Endothelial cell of umbilical vein (primary cell): ENCODE data around the gene SNRPA. TPM values are rescaled to one million over a fixed set of nuclear protein-coding genes. Genes with fewer than 3 reads are reported as not detected.
"Not testable (repeated sequence)": the region's sequence is repeated elsewhere in the genome, so short reads cannot be mapped to it uniquely, and the experiment has no call there.

ENCODE experiments used
- BruUV-seq: library from RNA; stranded (reverse); fragments of 400-500 nt; replicated peaks from 2 replicates; lab custom pipeline; 2021; lab: Mats Ljungman, UMichigan
- CTCF ChIA-PET: fragments of 300-600, 350-600 bp; sonication (Branson Sonifier 250); formaldehyde crosslinking; loops from one replicate; lab custom pipeline; 2021; ENCODE audit warnings: antibody characterized with exemption, inconsistent platforms; lab: Charles Lee
- POLR2A ChIA-PET: fragments of 300-600, 350-600 bp; sonication (Branson Sonifier 250); formaldehyde crosslinking; loops from one replicate; lab custom pipeline; 2021; ENCODE audit warnings: antibody characterized with exemption, inconsistent platforms; lab: Charles Lee
- DNase-seq: peaks from one replicate; pipeline ENCODE4 v3.0.0-alpha.2; 2011; ENCODE audit warnings: low read depth, low spot score
- FAIRE-seq: peaks from 2 replicates; lab custom pipeline; 2011; peaks lifted over from hg19 to GRCh38; lab: Jason Lieb, UNC
- H2AFZ ChIP-seq: 2 replicates; pipeline ENCODE4 v1.6.0; 2012; ENCODE audit warnings: low read depth, low read length, control low read depth, inconsistent platforms
- H3K27ac ChIP-seq: 2 replicates; pipeline ENCODE4 v1.5.1; 2011; ENCODE audit warnings: low read depth, mild to moderate bottlenecking, control low read depth, low read length, moderate library complexity; ENCODE audit not compliant: insufficient read depth
- H3K27me3 ChIP-seq, 2 experiments: 2 replicates each; pipeline versions ENCODE4 v1.6.0 to v1.6.1; 2011; ENCODE audit warnings: low read length in 2 of 2, mixed read lengths in 1 of 2; ENCODE audit not compliant: control insufficient read depth in 2 of 2, insufficient read depth in 2 of 2
- H3K36me3 ChIP-seq, 2 experiments: 2 replicates in 1 of 2; 3 replicates in 1 of 2; pipeline ENCODE4 v1.5.1; 2011; ENCODE audit warnings: low read length in 2 of 2, mild to moderate bottlenecking in 1 of 2, moderate library complexity in 1 of 2; ENCODE audit not compliant: control insufficient read depth in 2 of 2, insufficient read depth in 2 of 2; ENCODE audit errors: extremely low read depth in 1 of 2
- H3K4me1 ChIP-seq: 3 replicates; pipeline ENCODE4 v1.5.1; 2011; ENCODE audit warnings: mild to moderate bottlenecking, low read length; ENCODE audit not compliant: control insufficient read depth, insufficient read depth; ENCODE audit errors: extremely low read depth
- H3K4me2 ChIP-seq: 2 replicates; pipeline ENCODE4 v1.6.1; 2011; ENCODE audit warnings: low read length, control low read depth, mixed read lengths; ENCODE audit not compliant: insufficient read depth
- H3K4me3 ChIP-seq, 3 experiments: fragments of 200-600 bp in 1 of 3; sonication (generic), shearing (Covaris generic) in 1 of 3; replicated peaks in 1 of 3; 2 replicates each; pipeline ENCODE4 v1.5.1; 2011 to 2016; ENCODE audit warnings: control low read depth in 3 of 3, low read length in 3 of 3, mild to moderate bottlenecking in 2 of 3, inconsistent platforms in 1 of 3, low read depth in 1 of 3, moderate library complexity in 1 of 3; ENCODE audit not compliant: insufficient read depth in 1 of 3
- H3K79me2 ChIP-seq: 2 replicates; pipeline ENCODE4 v1.6.0; 2012; ENCODE audit warnings: low read length, inconsistent platforms; ENCODE audit not compliant: control insufficient read depth, insufficient read depth
- H3K9ac ChIP-seq: replicated peaks from 2 replicates; pipeline ENCODE3; 2011; ENCODE audit warnings: low read length, control low read depth; ENCODE audit not compliant: insufficient read depth; ENCODE audit errors: extremely low read depth
- H3K9me1 ChIP-seq: replicated peaks from 3 replicates; pipeline ENCODE4 v1.6.0; 2011; ENCODE audit warnings: mild to moderate bottlenecking, low read length; ENCODE audit not compliant: control insufficient read depth, insufficient read depth; ENCODE audit errors: extremely low read depth
- H3K9me3 ChIP-seq: replicated peaks from 2 replicates; pipeline ENCODE4 v1.5.1; 2012; ENCODE audit warnings: low read length, inconsistent platforms; ENCODE audit not compliant: control insufficient read depth, insufficient read depth
- H4K20me1 ChIP-seq: replicated peaks from 2 replicates; pipeline ENCODE3; 2011; ENCODE audit warnings: mild to moderate bottlenecking, low read length; ENCODE audit not compliant: control insufficient read depth, insufficient read depth; ENCODE audit errors: extremely low read depth
- GATA2 ChIP-seq: IDR thresholded peaks from 2 replicates; pipeline ENCODE4 v1.7.0; 2011; ENCODE audit warnings: low read depth, mild to moderate bottlenecking, moderate library complexity, mixed read lengths, low read length; ENCODE audit not compliant: insufficient read length, insufficient read depth
- JUN ChIP-seq: IDR thresholded peaks from 2 replicates; pipeline ENCODE4 v1.6.1; 2011; ENCODE audit warnings: borderline replicate concordance, low read depth; ENCODE audit not compliant: insufficient read length, insufficient read depth
- dilution Hi-C: fragments of 300-500 bp; cut with MboI; formaldehyde crosslinking; loops from one replicate; pipeline ENCODE4 v1.15.0; 2019; ENCODE audit warnings: low sequenced_read_pairs; ENCODE audit not compliant: extremely low pct_ligation_motif_present
- intact Hi-C: fragments of 100-400 bp; cut with micrococcal nuclease; formaldehyde crosslinking; loops from one replicate; pipeline ENCODE4 v1.10.0; 2022
- polyA plus RNA-seq, 4 experiments: library from polyadenylated mRNA; depleted of rRNA in 3 of 4; stranded (reverse) in 3 of 4; unstranded in 1 of 4; fragments of >200 nt; gene quantifications; 2 replicates each; pipeline versions ENCODE4 v1.2.1 to v1.2.3, GENCODE V29; 2011 to 2012; ENCODE audit warnings: missing spikeins in 1 of 4
- total RNA-seq: library from RNA; stranded (reverse); gene quantifications from 2 replicates; pipeline ENCODE4 v1.2.3, GENCODE V29; 2021
- TF ChIP-seq, protein P1 (sequence below): IDR thresholded peaks from 2 replicates; pipeline ENCODE4 v1.6.1; 2011; ENCODE audit not compliant: insufficient read depth, insufficient read length

Gene SNRPA
- total and polyA plus RNA-seq, 2 donors (not counting 3 experiments of a cell fraction or from before 2014, with no cell fraction given), result 84.6 to 131 TPM

DNA sequence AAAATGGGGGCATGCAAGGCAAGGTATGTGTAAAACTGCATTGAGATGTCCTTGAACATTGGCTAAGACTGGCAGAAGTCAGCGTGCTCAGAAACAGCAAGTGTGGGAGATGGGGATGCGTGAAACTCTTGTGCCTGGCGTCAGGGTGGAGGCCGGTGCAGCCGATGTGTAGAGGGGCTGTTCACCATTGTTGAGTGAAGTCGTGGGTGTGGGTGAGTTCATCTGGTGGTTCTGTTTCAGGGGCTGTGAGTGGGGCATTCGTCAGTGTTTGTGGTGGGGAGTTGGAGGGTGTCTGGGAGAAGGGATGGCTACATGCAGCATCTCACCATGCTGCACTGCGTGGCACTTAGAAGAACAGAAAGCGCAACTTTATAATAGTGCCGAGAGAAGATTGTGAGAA is 13.0 kb downstream of the SNRPA start:
- Histone ChIP-seq H3K27ac (no peak overlapping the region), H3K9me3 (no peaks in the 10 kb centered on the region), H4K20me1 (no peaks in the 10 kb centered on the region), H3K79me2 (peaks cover 16% of the 10 kb centered on the region), H3K27me3 (no peaks in the 10 kb centered on the region), H3K9me1 (no peaks in the 10 kb centered on the region), H3K4me1 (peaks cover 18% of the 10 kb centered on the region), H3K9ac (no peak overlapping the region), H2AFZ (no peak overlapping the region), H3K4me2 (no peak overlapping the region), H3K36me3 (peaks cover 25 to 57% of the 10 kb centered on the region in 2 experiments), H3K4me3 (no peak overlapping the region)
- DNase-seq (no peak), FAIRE-seq (no peak)
- POLR2A ChIA-PET, result no interaction called here
- intact Hi-C loops (no loop called here), dilution Hi-C loops (no loop called here)
- CTCF ChIA-PET, result no interaction called here
- BruUV-seq, result no TSS peak
- TF ChIP-seq JUN, result no peak
- TF ChIP-seq, protein P1, sequence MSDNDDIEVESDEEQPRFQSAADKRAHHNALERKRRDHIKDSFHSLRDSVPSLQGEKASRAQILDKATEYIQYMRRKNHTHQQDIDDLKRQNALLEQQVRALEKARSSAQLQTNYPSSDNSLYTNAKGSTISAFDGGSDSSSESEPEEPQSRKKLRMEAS, result no peak
- TF ChIP-seq GATA2, result no peak

- ChIA-PET POLR2A (interaction anchor here (1.2 kb wide), 1 partner anchor 12 kb away, joined by 3 read pairs; no protein-coding TSS in a partner anchor), CTCF (interaction anchor here (0.7 to 1.5 kb wide), 3 partner anchors 10 to 40 kb away, joined by 3 to 4 read pairs (median 4); no protein-coding TSS in a partner anchor)
- H3K27me3 ChIP-seq, H3K9ac ChIP-seq, FAIRE-seq, dilution Hi-C loops, H3K27ac ChIP-seq, H3K9me1 ChIP-seq, intact Hi-C loops, DNase-seq, H4K20me1 ChIP-seq, H2AFZ ChIP-seq, H3K79me2 ChIP-seq, H3K9me3 ChIP-seq, H3K4me1 ChIP-seq, H3K4me3 ChIP-seq, BruUV-seq, H3K4me2 ChIP-seq: not testable (repeated sequence)
- H3K36me3 ChIP-seq, result peaks cover 15 to 41% of the 10 kb centered on the region in 2 experiments
These were observed 15.4 kb downstream of the SNRPA start for GRCh38 chr19:40766385-40766784.
